ENCODE results near the gene SPTBN5.
A peak's percentile ranks its signal among the peaks of the same experiment; 100 is the strongest.
"Not testable (repeated sequence)": the region's sequence is repeated elsewhere in the genome, so short reads cannot be mapped to it uniquely, and the experiment has no call there.

Gene SPTBN5

GRCh38 chr15:41840673-41841072 lies 53.2 kb downstream of the SPTBN5 start:
- DNase-seq: no peak

- no peak for DNase-seq
Measured at GRCh38 chr15:41839781-41840491, 53.9 kb downstream of the SPTBN5 start.

GRCh38 chr15:41838400-41838897 lies 55.4 kb downstream of the SPTBN5 start, which contains the start of gene PLA2G4B:
Gene PLA2G4B (plus strand): TSS chr15:41838847. CDS start chr15:41838914, 67 bp downstream.
- no peak for DNase-seq

GRCh38 chr15:41836713-41837454 lies 57.0 kb downstream of the SPTBN5 start:
- no peak for DNase-seq

GRCh38 chr15:41836073-41836472 lies 57.8 kb downstream of the SPTBN5 start:
- DNase-seq: no peak

GRCh38 chr15:41834096-41834495 lies 59.8 kb downstream of the SPTBN5 start:
- DNase-seq: no peak

- no peak for DNase-seq
Measured at GRCh38 chr15:41832875-41833274, 61.0 kb downstream of the SPTBN5 start.

GRCh38 chr15:41832208-41832607 lies 61.6 kb downstream of the SPTBN5 start:
- no peak for DNase-seq

GRCh38 chr15:41831291-41831690 lies 62.6 kb downstream of the SPTBN5 start:
- not testable (repeated sequence) for DNase-seq

GRCh38 chr15:41829959-41830646 lies 63.8 kb downstream of the SPTBN5 start:
- no peak for DNase-seq

- no peak for DNase-seq
Measured at GRCh38 chr15:41828807-41829141, 65.1 kb downstream of the SPTBN5 start.

GRCh38 chr15:41827880-41828806 lies 65.7 kb downstream of the SPTBN5 start, which contains the start of gene JMJD7:
Gene JMJD7 (plus strand): TSS chr15:41828092. CDS start chr15:41828125, 33 bp downstream.
- DNase-seq: peak; percentile 98

- peak; percentile 34 for DNase-seq
Measured at GRCh38 chr15:41827290-41827879, 66.5 kb downstream of the SPTBN5 start.

GRCh38 chr15:41825572-41826535 lies 68.0 kb downstream of the SPTBN5 start:
- no peak for DNase-seq

GRCh38 chr15:41825145-41825544 lies 68.7 kb downstream of the SPTBN5 start:
- DNase-seq: no peak

- no peak for DNase-seq
Measured at GRCh38 chr15:41824062-41824745, 69.6 kb downstream of the SPTBN5 start.

GRCh38 chr15:41823502-41823901 lies 70.4 kb downstream of the SPTBN5 start:
- DNase-seq: no peak

GRCh38 chr15:41822957-41823356 lies 70.9 kb downstream of the SPTBN5 start:
- DNase-seq: no peak

GRCh38 chr15:41822471-41822870 lies 71.4 kb downstream of the SPTBN5 start:
- DNase-seq: no peak

GRCh38 chr15:41821831-41822230 lies 72.0 kb downstream of the SPTBN5 start:
- DNase-seq: no peak
